Parathyroid adenoma (tissue), 2 donors: Measurements from ENCODE around the gene FAAH.
A peak's percentile ranks its signal among the peaks of the same experiment; 100 is the strongest.

Experiments used
- H2AFZ ChIP-seq: fragments of 300-600 bp; sonication (generic); one replicate; pipeline ENCODE4 v1.7.0; 2017; ENCODE audit warnings: antibody characterized with exemption, mild to moderate bottlenecking
- H3K27ac ChIP-seq: fragments of 300-600 bp; sonication (generic); one replicate; pipeline ENCODE4 v1.7.0; 2017
- H3K27me3 ChIP-seq: fragments of 300-600 bp; sonication (generic); one replicate; pipeline ENCODE4 v1.7.0; 2017; ENCODE audit warnings: low read length; ENCODE audit not compliant: control insufficient read depth, insufficient read depth
- H3K36me3 ChIP-seq: fragments of 300-600 bp; sonication (generic); one replicate; pipeline ENCODE4 v1.7.0; 2017; ENCODE audit warnings: low read length; ENCODE audit not compliant: control insufficient read depth, insufficient read depth
- H3K4me1 ChIP-seq: fragments of 300-600 bp; sonication (generic); one replicate; pipeline ENCODE4 v1.7.0; 2017; ENCODE audit warnings: control low read depth
- H3K4me2 ChIP-seq: fragments of 300-600 bp; sonication (generic); one replicate; pipeline ENCODE4 v1.7.0; 2017; ENCODE audit warnings: low read length
- H3K4me3 ChIP-seq: fragments of 300-600 bp; sonication (generic); one replicate; pipeline ENCODE4 v1.7.0; 2017; ENCODE audit warnings: low read depth, low read length
- H3K79me2 ChIP-seq: fragments of 300-600 bp; sonication (generic); one replicate; pipeline ENCODE4 v1.7.0; 2017; ENCODE audit warnings: control low read depth
- H3K9ac ChIP-seq: fragments of 300-600 bp; sonication (generic); one replicate; pipeline ENCODE4 v1.7.0; 2017; ENCODE audit warnings: mild to moderate bottlenecking
- H3K9me3 ChIP-seq: fragments of 300-600 bp; sonication (generic); one replicate; pipeline ENCODE4 v1.7.0; 2017; ENCODE audit warnings: low read length; ENCODE audit not compliant: control insufficient read depth
- TF ChIP-seq, protein P1 (sequence below): fragments of 300-600 bp; sonication (generic); IDR thresholded peaks from one replicate; pipeline ENCODE4 v1.7.0; 2017; ENCODE audit warnings: antibody characterized with exemption, mild to moderate bottlenecking
- donor health status: primary hyperparathyroidism.

FAAH gene

DNA sequence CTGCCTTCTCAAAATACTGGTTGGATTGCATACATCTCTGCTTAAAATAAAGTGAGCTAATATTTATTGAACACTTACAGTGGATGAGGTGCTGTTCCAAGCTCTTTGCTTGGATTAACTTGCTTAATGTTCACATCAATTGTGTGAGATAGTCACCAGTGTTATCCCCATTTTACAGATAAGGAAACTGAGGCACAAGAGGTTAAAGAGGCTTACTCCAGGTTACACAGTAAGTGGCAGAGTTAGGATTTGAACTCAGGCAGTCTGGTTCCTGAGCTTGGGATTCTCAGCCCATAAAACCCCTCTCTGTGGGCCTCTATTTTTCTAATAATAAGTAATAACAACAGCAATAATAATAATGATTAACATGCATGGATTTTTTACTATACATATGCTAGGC lies 13.6 kb upstream of the FAAH start:
- Histone ChIP-seq H3K4me3 (no peak overlapping the region), H3K4me2 (no peak overlapping the region), H3K79me2 (no peaks in the 10 kb centered on the region)

GRCh38 chr1:46393510-46393909 lies 607 bp upstream of the FAAH start:
- no peak overlapping the region for H3K4me3 ChIP-seq
- H3K4me1 ChIP-seq, result peaks cover 3% of the 10 kb centered on the region
- no peak overlapping the region for H3K9ac ChIP-seq
- no peak overlapping the region for H3K4me2 ChIP-seq
- H3K9me3 ChIP-seq, result no peaks in the 10 kb centered on the region
- no peak overlapping the region for H2AFZ ChIP-seq
- H3K27me3 ChIP-seq, result no peaks in the 10 kb centered on the region
- H3K36me3 ChIP-seq, result no peaks in the 10 kb centered on the region
- no peak overlapping the region for H3K27ac ChIP-seq
- TF ChIP-seq, protein P1, sequence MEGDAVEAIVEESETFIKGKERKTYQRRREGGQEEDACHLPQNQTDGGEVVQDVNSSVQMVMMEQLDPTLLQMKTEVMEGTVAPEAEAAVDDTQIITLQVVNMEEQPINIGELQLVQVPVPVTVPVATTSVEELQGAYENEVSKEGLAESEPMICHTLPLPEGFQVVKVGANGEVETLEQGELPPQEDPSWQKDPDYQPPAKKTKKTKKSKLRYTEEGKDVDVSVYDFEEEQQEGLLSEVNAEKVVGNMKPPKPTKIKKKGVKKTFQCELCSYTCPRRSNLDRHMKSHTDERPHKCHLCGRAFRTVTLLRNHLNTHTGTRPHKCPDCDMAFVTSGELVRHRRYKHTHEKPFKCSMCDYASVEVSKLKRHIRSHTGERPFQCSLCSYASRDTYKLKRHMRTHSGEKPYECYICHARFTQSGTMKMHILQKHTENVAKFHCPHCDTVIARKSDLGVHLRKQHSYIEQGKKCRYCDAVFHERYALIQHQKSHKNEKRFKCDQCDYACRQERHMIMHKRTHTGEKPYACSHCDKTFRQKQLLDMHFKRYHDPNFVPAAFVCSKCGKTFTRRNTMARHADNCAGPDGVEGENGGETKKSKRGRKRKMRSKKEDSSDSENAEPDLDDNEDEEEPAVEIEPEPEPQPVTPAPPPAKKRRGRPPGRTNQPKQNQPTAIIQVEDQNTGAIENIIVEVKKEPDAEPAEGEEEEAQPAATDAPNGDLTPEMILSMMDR, result no peak
- H3K79me2 ChIP-seq, result peaks cover 4% of the 10 kb centered on the region

More for the DNA sequence above, 13.6 kb upstream of the FAAH start:
- H3K4me1 ChIP-seq, result no peaks in the 10 kb centered on the region
- no peaks in the 10 kb centered on the region for H3K9me3 ChIP-seq
- no peak overlapping the region for H2AFZ ChIP-seq
- no peaks in the 10 kb centered on the region for H3K27me3 ChIP-seq
- TF ChIP-seq, protein P1, result no peak
- H3K9ac ChIP-seq, result no peak overlapping the region
- no peak overlapping the region for H3K27ac ChIP-seq
- H3K36me3 ChIP-seq, result no peaks in the 10 kb centered on the region

DNA sequence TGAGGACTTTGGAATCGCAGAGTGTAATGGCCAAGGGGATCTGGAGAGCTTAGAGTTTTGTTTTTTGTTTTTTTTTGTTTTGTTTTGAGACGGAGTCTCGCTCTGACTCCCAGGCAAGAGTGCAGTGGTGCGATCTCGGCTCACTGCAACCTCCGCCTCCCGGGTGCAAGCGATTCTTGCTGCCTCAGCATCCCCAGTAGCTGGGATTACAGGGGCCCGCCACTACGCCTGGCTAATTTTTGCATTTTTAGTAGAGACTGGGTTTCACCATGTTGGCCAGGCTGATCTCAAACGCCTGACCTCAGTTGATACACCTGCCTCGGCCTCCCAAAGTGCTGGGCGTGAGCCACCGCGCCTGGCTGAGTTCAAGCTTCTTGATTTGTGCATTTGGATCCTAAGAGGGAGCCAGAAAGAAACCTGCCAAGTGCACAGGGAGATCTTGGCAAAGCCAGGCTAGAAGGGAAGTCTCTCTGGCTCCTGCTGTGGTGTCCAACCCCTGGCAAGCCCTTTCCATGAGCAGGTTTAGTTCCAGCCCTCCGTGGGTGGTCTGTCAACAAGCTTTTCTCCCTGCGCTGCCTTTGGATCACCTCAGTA lies 852 bp downstream of the FAAH start:
- TF ChIP-seq, protein P1, result no peak
- no peaks in the 10 kb centered on the region for H3K9me3 ChIP-seq
- no peaks in the 10 kb centered on the region for H3K36me3 ChIP-seq
- H3K27ac ChIP-seq, result peak overlapping the region; percentile 52
- H3K79me2 ChIP-seq, result peaks cover 4% of the 10 kb centered on the region
- no peak overlapping the region for H3K9ac ChIP-seq
- no peaks in the 10 kb centered on the region for H3K27me3 ChIP-seq
- peak overlapping the region; percentile 67 for H3K4me3 ChIP-seq
- peak overlapping the region; percentile 73 for H3K4me2 ChIP-seq
- H3K4me1 ChIP-seq, result peaks cover 3% of the 10 kb centered on the region
- peak overlapping the region; percentile 23 for H2AFZ ChIP-seq

- no peak overlapping the region for H2AFZ ChIP-seq
- peaks cover 4% of the 10 kb centered on the region for H3K79me2 ChIP-seq
- H3K27ac ChIP-seq, result no peak overlapping the region
- H3K4me1 ChIP-seq, result peaks cover 3% of the 10 kb centered on the region
- TF ChIP-seq, protein P1, result no peak
- no peaks in the 10 kb centered on the region for H3K36me3 ChIP-seq
- no peak overlapping the region for H3K4me3 ChIP-seq
- no peak overlapping the region for H3K4me2 ChIP-seq
- H3K9me3 ChIP-seq, result no peaks in the 10 kb centered on the region
- H3K9ac ChIP-seq, result no peak overlapping the region
- no peaks in the 10 kb centered on the region for H3K27me3 ChIP-seq
Measured at GRCh38 chr1:46396441-46397398, 2.6 kb downstream of the FAAH start.
